Measurements from ENCODE around the gene ZAP70.

DNA sequence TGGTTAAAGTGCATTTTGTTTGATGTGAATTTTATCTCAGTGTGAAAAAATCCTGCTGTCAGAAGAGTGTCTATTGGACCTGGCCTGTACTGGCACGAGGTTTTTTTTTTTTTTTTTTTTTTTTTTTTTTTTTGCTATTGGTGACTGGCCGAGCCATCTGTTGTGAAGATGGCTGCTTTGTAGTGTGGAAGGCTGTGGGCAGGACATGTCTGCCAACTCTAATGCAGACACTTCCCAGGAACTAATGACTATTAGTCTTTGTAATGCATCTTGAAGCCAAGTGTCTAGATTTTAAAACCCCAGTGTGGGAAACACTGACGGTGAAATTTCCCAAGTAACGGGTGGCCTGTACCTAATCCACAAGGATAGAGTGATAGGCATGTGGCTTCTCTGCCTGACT, 34.3 kb downstream of the ZAP70 start:
- no peak for TF ChIP-seq ZNF138 (CRISPR knock-in tag; conservative IDR thresholded peaks at IDR 0.05)
- no peak for TF ChIP-seq GABPB1 (CRISPR knock-in tag; IDR thresholded peaks at IDR 0.05)
- TF ChIP-seq, protein P1, sequence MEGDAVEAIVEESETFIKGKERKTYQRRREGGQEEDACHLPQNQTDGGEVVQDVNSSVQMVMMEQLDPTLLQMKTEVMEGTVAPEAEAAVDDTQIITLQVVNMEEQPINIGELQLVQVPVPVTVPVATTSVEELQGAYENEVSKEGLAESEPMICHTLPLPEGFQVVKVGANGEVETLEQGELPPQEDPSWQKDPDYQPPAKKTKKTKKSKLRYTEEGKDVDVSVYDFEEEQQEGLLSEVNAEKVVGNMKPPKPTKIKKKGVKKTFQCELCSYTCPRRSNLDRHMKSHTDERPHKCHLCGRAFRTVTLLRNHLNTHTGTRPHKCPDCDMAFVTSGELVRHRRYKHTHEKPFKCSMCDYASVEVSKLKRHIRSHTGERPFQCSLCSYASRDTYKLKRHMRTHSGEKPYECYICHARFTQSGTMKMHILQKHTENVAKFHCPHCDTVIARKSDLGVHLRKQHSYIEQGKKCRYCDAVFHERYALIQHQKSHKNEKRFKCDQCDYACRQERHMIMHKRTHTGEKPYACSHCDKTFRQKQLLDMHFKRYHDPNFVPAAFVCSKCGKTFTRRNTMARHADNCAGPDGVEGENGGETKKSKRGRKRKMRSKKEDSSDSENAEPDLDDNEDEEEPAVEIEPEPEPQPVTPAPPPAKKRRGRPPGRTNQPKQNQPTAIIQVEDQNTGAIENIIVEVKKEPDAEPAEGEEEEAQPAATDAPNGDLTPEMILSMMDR (IDR thresholded peaks at IDR 0.05): no peak
- no peak for TF ChIP-seq NR1H2 (CRISPR knock-in tag; IDR thresholded peaks at IDR 0.05)
- TF ChIP-seq, protein P2, sequence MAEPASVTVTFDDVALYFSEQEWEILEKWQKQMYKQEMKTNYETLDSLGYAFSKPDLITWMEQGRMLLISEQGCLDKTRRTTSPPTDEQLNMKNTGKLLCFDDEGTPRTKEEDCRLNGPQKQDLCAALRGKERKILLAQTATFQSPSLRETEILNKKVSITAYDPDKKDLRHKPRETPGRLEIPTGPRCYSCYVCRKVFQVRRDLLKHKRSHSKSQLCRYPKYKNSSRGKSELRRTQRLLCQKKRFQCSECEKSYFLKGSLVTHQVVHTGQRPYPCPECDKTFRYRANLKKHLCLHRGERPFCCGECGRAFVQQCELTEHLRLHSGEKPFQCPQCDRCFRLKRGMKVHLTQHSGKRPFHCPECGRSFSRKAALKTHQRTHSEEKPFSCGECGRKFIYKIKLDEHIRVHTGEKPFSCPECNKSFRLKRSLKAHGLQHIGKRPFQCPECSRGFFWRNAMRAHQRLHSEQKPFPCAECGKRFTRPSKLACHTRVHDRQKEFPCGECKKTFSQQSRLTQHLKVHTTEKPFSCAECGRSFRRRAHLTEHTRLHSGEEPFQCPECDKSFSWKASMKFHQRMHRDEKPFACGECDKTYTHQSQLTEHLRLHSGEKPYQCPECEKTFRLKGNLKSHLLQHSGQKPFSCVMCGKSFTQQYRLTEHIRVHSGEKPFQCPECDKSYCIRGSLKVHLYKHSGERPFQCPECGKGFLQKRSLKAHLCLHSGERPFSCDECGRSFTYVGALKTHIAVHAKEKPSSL (CRISPR knock-in tag; conservative IDR thresholded peaks at IDR 0.05): no peak
- TF ChIP-seq TP53 (CRISPR knock-in tag; IDR thresholded peaks at IDR 0.05): no peak

Data from WTC11 (cell line).